Fibroblast of the aortic adventitia (primary cell): ENCODE measurements around the gene PPP3CB. TPM values are rescaled to one million over a fixed set of nuclear protein-coding genes. Genes with fewer than 3 reads are reported as not detected.

Experiments used
- DNase-seq: peaks from one replicate; pipeline ENCODE4 v3.0.0-alpha.2; 2010; ENCODE audit warnings: low read depth
- H3K4me3 ChIP-seq: 2 replicates; pipeline ENCODE4 v1.5.1; 2011; ENCODE audit warnings: low read depth, mild to moderate bottlenecking, control low read depth, low read length, moderate library complexity
- CTCF ChIP-seq: IDR thresholded peaks from 2 replicates; pipeline ENCODE4 v1.5.1; 2011; ENCODE audit warnings: mild to moderate bottlenecking, low read length, control low read depth, inconsistent platforms; ENCODE audit not compliant: insufficient read depth
- total RNA-seq: library from RNA; depleted of rRNA; stranded (reverse); fragments of >200 nt; gene quantifications from 2 replicates; pipeline ENCODE4 v1.2.3, GENCODE V29; 2012; ENCODE audit warnings: low replicate concordance

PPP3CB gene
- total RNA-seq = 45.5 and 49.2 TPM in 2 replicates

- H3K4me3 ChIP-seq = peak within 1 kb of the TSS; percentile 88
- peak; percentile 97 for DNase-seq
- TF ChIP-seq CTCF = no peak
Observed at GRCh38 chr10:73495884-73496674, at the start of gene PPP3CB. PPP3CB (minus strand) TSS chr10:73496024; CDS start chr10:73495889, 135 bp downstream.

- H3K4me3 ChIP-seq = no peak overlapping the region
- no peak for DNase-seq
- no peak for TF ChIP-seq CTCF
Observed at GRCh38 chr10:73545357-73545756, 49.5 kb upstream of the PPP3CB start.

- no peak for TF ChIP-seq CTCF
- DNase-seq = no peak
- no peak overlapping the region for H3K4me3 ChIP-seq
Observed at GRCh38 chr10:73537709-73538108, 41.9 kb upstream of the PPP3CB start.

- H3K4me3 ChIP-seq = no peak overlapping the region
- TF ChIP-seq CTCF = no peak
- DNase-seq = no peak
Observed at GRCh38 chr10:73537288-73537687, 41.5 kb upstream of the PPP3CB start.

- TF ChIP-seq CTCF = no peak
- H3K4me3 ChIP-seq = no peak overlapping the region
- DNase-seq = no peak
Observed at GRCh38 chr10:73534857-73535256, 39.0 kb upstream of the PPP3CB start.

- H3K4me3 ChIP-seq = no peak overlapping the region
- peak; percentile 80 for TF ChIP-seq CTCF
- DNase-seq = peak; percentile 82
Observed at GRCh38 chr10:73529089-73529832, 33.4 kb upstream of the PPP3CB start.
